Mesendoderm (in vitro differentiated cells): ENCODE data around the gene MORN5. TPM values are rescaled to one million over a fixed set of nuclear protein-coding genes. Genes with fewer than 3 reads are reported as not detected.

Experiments used
- DNase-seq: peaks from one replicate; pipeline ENCODE4 v3.0.0; 2013
- H2AK5ac ChIP-seq: 2 replicates; pipeline ENCODE4 v1.6.1; 2013; ENCODE audit warnings: low read length, inconsistent platforms
- H2BK120ac ChIP-seq: 2 replicates; pipeline ENCODE4 v1.6.1; 2013; ENCODE audit warnings: low read depth, mild to moderate bottlenecking, low read length, moderate library complexity, mixed read lengths
- H2BK15ac ChIP-seq: replicated peaks from 2 replicates; pipeline ENCODE4 v1.6.1; 2013; ENCODE audit warnings: low read depth, mild to moderate bottlenecking, moderate library complexity
- H2BK5ac ChIP-seq: 2 replicates; pipeline ENCODE4 v1.6.1; 2013; ENCODE audit warnings: low read length, inconsistent platforms
- H3K18ac ChIP-seq: 2 replicates; pipeline ENCODE4 v1.6.1; 2013; ENCODE audit warnings: mild to moderate bottlenecking, low read length, mixed read lengths
- H3K23ac ChIP-seq: one replicate; pipeline ENCODE4 v1.6.1; 2013; ENCODE audit warnings: low read length
- H3K27ac ChIP-seq: 2 replicates; pipeline ENCODE4 v1.5.1; 2013; ENCODE audit warnings: low read depth, mild to moderate bottlenecking, inconsistent platforms, low read length, moderate library complexity
- H3K27me3 ChIP-seq: 2 replicates; pipeline ENCODE4 v1.6.1; 2013; ENCODE audit warnings: low read length, control low read depth, mild to moderate bottlenecking, inconsistent platforms; ENCODE audit not compliant: insufficient read depth, poor library complexity
- H3K36me3 ChIP-seq: 2 replicates; pipeline ENCODE4 v1.6.1; 2013; ENCODE audit warnings: low read length, inconsistent platforms; ENCODE audit not compliant: control insufficient read depth, insufficient read depth
- H3K4ac ChIP-seq: one replicate; pipeline ENCODE4 v1.6.1; 2013; ENCODE audit warnings: low read depth, mild to moderate bottlenecking, low read length, moderate library complexity
- H3K4me1 ChIP-seq: 2 replicates; pipeline ENCODE4 v1.6.1; 2013; ENCODE audit warnings: low read depth, low read length, inconsistent platforms; ENCODE audit not compliant: control insufficient read depth
- H3K4me2 ChIP-seq: 2 replicates; pipeline ENCODE4 v1.6.1; 2013; ENCODE audit warnings: low read length
- H3K4me3 ChIP-seq: 2 replicates; pipeline ENCODE4 v1.5.1; 2013; ENCODE audit warnings: mild to moderate bottlenecking, low read length
- H3K56ac ChIP-seq: one replicate; pipeline ENCODE4 v1.6.1; 2013; ENCODE audit warnings: low read length
- H3K79me1 ChIP-seq: 2 replicates; pipeline ENCODE4 v1.6.1; 2013; ENCODE audit warnings: low read length, inconsistent platforms
- H3K79me2 ChIP-seq: 2 replicates; pipeline ENCODE4 v1.6.1; 2013; ENCODE audit warnings: mild to moderate bottlenecking, low read length; ENCODE audit not compliant: control insufficient read depth, insufficient read depth
- H3K9ac ChIP-seq: 2 replicates; pipeline ENCODE4 v1.6.1; 2013; ENCODE audit warnings: low read length, inconsistent platforms
- H4K5ac ChIP-seq: one replicate; pipeline ENCODE4 v1.6.1; 2013; ENCODE audit warnings: low read length
- H4K8ac ChIP-seq: one replicate; pipeline ENCODE4 v1.6.1; 2013; ENCODE audit warnings: low read depth, mild to moderate bottlenecking, control low read depth, low read length, moderate library complexity
- WGBS: extraction: QIAGEN DNeasy Blood & Tissue Kit; methylation state at CpG from one replicate; pipeline ENCODE4 v1.1.7; 2013; ENCODE audit warnings: low lambda C conversion rate, missing lambda C conversion rate; ENCODE audit not compliant: insufficient coverage; ENCODE audit errors: extremely low coverage; 5-methylcytosine and 5-hydroxymethylcytosine counted together
- small RNA-seq: library from polyadenylated mRNA; stranded (forward); fragments of <200 nt; extraction: miRNeasy Mini kit (QIAGEN cat#:217004); gene quantifications from one replicate; pipeline ENCODE3, GENCODE V24; 2013; ENCODE audit not compliant: insufficient read depth

Gene MORN5

DNA sequence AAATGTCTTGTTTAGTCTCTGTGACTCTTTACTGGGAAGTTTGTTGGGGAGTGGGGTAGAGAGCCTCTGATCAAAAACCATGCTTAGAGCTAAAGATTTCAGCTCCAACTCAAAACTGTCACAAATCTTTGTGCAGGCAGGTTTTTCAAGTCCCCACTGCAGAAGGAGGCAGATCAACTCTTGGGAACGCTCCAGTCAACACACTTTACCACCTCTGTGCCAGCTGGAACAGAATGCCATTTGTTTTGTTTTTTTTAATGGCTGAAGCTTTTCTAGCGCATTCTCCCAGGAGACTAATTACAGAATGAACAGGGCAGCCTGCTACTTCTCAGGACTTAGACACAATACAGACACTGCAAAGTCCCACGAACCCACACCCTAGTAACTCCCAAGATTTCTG, 87.0 kb downstream of the MORN5 start:
- H3K9ac ChIP-seq = no peak overlapping the region
- H2BK5ac ChIP-seq = no peak overlapping the region
- no peak overlapping the region for H2BK15ac ChIP-seq
- H3K4me1 ChIP-seq = no peaks in the 10 kb centered on the region
- peaks cover 8% of the 10 kb centered on the region for H3K36me3 ChIP-seq
- no peak overlapping the region for H3K56ac ChIP-seq
- H3K79me1 ChIP-seq = no peaks in the 10 kb centered on the region
- H2AK5ac ChIP-seq = no peak overlapping the region
- no peak overlapping the region for H3K27ac ChIP-seq
- no peak for DNase-seq
- WGBS = no CpG with 5 or more reads among the region's 3 CpGs
- no peak overlapping the region for H3K4ac ChIP-seq
- H4K8ac ChIP-seq = no peak overlapping the region
- H3K4me2 ChIP-seq = no peak overlapping the region
- no peaks in the 10 kb centered on the region for H3K27me3 ChIP-seq
- H4K5ac ChIP-seq = no peak overlapping the region
- H2BK120ac ChIP-seq = no peak overlapping the region
- H3K79me2 ChIP-seq = no peaks in the 10 kb centered on the region
- no peak overlapping the region for H3K4me3 ChIP-seq
- H3K23ac ChIP-seq = no peak overlapping the region
- no peak overlapping the region for H3K18ac ChIP-seq

DNA sequence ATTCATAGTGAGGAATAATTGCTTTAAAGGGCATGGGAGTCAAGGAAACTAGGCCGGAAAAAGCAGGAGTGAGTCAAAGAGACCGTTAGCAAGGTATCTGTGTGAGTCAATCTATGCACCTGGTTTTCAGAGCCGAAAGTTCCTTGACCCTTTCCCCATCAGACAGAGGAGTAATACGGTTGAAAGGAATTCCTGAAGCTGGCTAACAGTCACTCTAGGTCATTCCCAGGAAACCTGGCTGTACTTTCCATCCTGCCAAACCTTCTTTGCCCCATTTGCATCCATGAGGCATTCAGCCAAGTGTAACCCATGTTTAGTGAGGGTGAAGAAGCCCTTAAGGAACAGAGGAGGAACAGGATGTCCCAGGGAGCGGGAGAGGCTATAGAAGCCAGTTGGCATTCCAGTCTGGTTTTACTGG, 88.7 kb downstream of the MORN5 start:
- H2AK5ac ChIP-seq = no peak overlapping the region
- no peaks in the 10 kb centered on the region for H3K79me2 ChIP-seq
- DNase-seq = no peak
- H3K4me1 ChIP-seq = no peaks in the 10 kb centered on the region
- no peaks in the 10 kb centered on the region for H3K27me3 ChIP-seq
- peaks cover 2% of the 10 kb centered on the region for H3K79me1 ChIP-seq
- no peak overlapping the region for H3K9ac ChIP-seq
- H3K36me3 ChIP-seq = peaks cover 6% of the 10 kb centered on the region
- WGBS = no CpG with 5 or more reads among the region's 5 CpGs
- H3K4me3 ChIP-seq = no peak overlapping the region
- no peak overlapping the region for H4K8ac ChIP-seq
- no peak overlapping the region for H3K18ac ChIP-seq
- no peak overlapping the region for H2BK15ac ChIP-seq
- H3K27ac ChIP-seq = no peak overlapping the region
- no peak overlapping the region for H4K5ac ChIP-seq
- no peak overlapping the region for H3K4me2 ChIP-seq
- no peak overlapping the region for H3K4ac ChIP-seq
- no peak overlapping the region for H2BK120ac ChIP-seq
- no peak overlapping the region for H3K56ac ChIP-seq
- H3K23ac ChIP-seq = no peak overlapping the region
- no peak overlapping the region for H2BK5ac ChIP-seq

Small RNAs within 50 kb of the gene (small RNA-seq; reads per million reads assigned to genes)
- not detected for gene MIR4478
